IMR-90 (cell line): ENCODE measurements around the gene STEAP4. TPM values are rescaled to one million over a fixed set of nuclear protein-coding genes. Genes with fewer than 3 reads are reported as not detected.

Source experiments
- ATAC-seq: fragments of 200-7000 bp; cut with Tn5 transposase; 2 replicates; pipeline ENCODE4 v1.9.1; 2020; ENCODE audit warnings: low read depth, mild to moderate bottlenecking, moderate library complexity
- BruUV-seq: library from RNA; stranded (reverse); fragments of 400-500 nt; replicated peaks from 2 replicates; lab custom pipeline; 2021; lab: Mats Ljungman, UMichigan
- CTCF ChIA-PET: fragments of 300-600 bp; formaldehyde crosslinking; extraction: SDS; loops from one replicate; lab custom pipeline; 2021; ENCODE audit warnings: antibody characterized with exemption; lab: Yijun Ruan, JAX
- POLR2A ChIA-PET: fragments of 300-600 bp; sonication (Branson Sonifier 250); formaldehyde crosslinking; loops from one replicate; lab custom pipeline; 2022; ENCODE audit warnings: antibody characterized with exemption; ENCODE audit not compliant: unreplicated experiment; lab: Charles Lee
- DNase-seq: peaks from one replicate; pipeline ENCODE4 v3.0.0; 2013
- H2AFZ ChIP-seq: replicated peaks from 2 replicates; pipeline ENCODE3; 2013; ENCODE audit warnings: low read length, mild to moderate bottlenecking; ENCODE audit not compliant: poor library complexity
- H2AK5ac ChIP-seq: 2 replicates; pipeline ENCODE4 v1.6.1; 2013; ENCODE audit warnings: low read depth, low read length, inconsistent platforms
- H2AK9ac ChIP-seq: replicated peaks from 2 replicates; pipeline ENCODE3; 2013; ENCODE audit warnings: mild to moderate bottlenecking, low read depth, low read length, moderate library complexity; ENCODE audit not compliant: poor library complexity
- H2BK120ac ChIP-seq: 2 replicates; pipeline ENCODE4 v1.6.1; 2013; ENCODE audit warnings: low read depth, low read length, inconsistent platforms
- H2BK15ac ChIP-seq: 3 replicates; pipeline ENCODE4 v1.6.1; 2013; ENCODE audit warnings: low read depth, low read length, inconsistent platforms
- H2BK20ac ChIP-seq: 2 replicates; pipeline ENCODE4 v1.6.1; 2013; ENCODE audit warnings: low read depth, mild to moderate bottlenecking, inconsistent platforms, low read length, moderate library complexity
- H2BK5ac ChIP-seq: 2 replicates; pipeline ENCODE4 v1.6.1; 2013; ENCODE audit warnings: mild to moderate bottlenecking, low read depth, low read length, inconsistent platforms; ENCODE audit not compliant: poor library complexity, severe bottlenecking
- H3K14ac ChIP-seq: replicated peaks from 2 replicates; pipeline ENCODE4 v1.6.1; 2013; ENCODE audit warnings: low read depth, low read length, inconsistent platforms
- H3K18ac ChIP-seq: 2 replicates; pipeline ENCODE4 v1.6.1; 2013; ENCODE audit warnings: low read depth, low read length, control low read depth
- H3K23ac ChIP-seq: 2 replicates; pipeline ENCODE4 v1.6.1; 2013; ENCODE audit warnings: low read depth, low read length, inconsistent platforms
- H3K27ac ChIP-seq: 2 replicates; pipeline ENCODE4 v1.5.1; 2013; ENCODE audit warnings: mild to moderate bottlenecking, control low read depth, low read length; ENCODE audit not compliant: insufficient read depth
- H3K27me3 ChIP-seq: 2 replicates; pipeline ENCODE4 v1.6.1; 2013; ENCODE audit warnings: low read length; ENCODE audit not compliant: control insufficient read depth, insufficient read depth
- H3K36me3 ChIP-seq: 2 replicates; pipeline ENCODE4 v1.6.1; 2013; ENCODE audit warnings: low read length, mixed read lengths; ENCODE audit not compliant: control insufficient read depth, insufficient read depth
- H3K4ac ChIP-seq: 2 replicates; pipeline ENCODE4 v1.6.1; 2013; ENCODE audit warnings: low read depth, low read length, inconsistent platforms
- H3K4me1 ChIP-seq: 2 replicates; pipeline ENCODE4 v1.6.1; 2013; ENCODE audit warnings: low read length, mixed read lengths; ENCODE audit not compliant: control insufficient read depth, insufficient read depth
- H3K4me2 ChIP-seq: 2 replicates; pipeline ENCODE4 v1.6.1; 2013; ENCODE audit warnings: low read depth, mild to moderate bottlenecking, control low read depth, low read length, moderate library complexity
- H3K4me3 ChIP-seq: 2 replicates; pipeline ENCODE4 v1.5.1; 2013; ENCODE audit warnings: low read depth, mild to moderate bottlenecking, control low read depth, low read length, moderate library complexity; ENCODE audit not compliant: insufficient read depth
- H3K56ac ChIP-seq: 2 replicates; pipeline ENCODE4 v1.6.1; 2013; ENCODE audit warnings: low read length, inconsistent platforms; ENCODE audit not compliant: insufficient read depth; ENCODE audit errors: extremely low read depth
- H3K79me1 ChIP-seq, 2 experiments: 2 replicates each; pipeline ENCODE4 v1.6.1; 2013; ENCODE audit warnings: low read length in 2 of 2, inconsistent platforms in 1 of 2, low read depth in 1 of 2
- H3K9ac ChIP-seq: 2 replicates; pipeline ENCODE4 v1.6.1; 2013; ENCODE audit warnings: low read depth, low read length, control low read depth
- H3K9me1 ChIP-seq: 2 replicates; pipeline ENCODE4 v1.6.1; 2013; ENCODE audit warnings: low read length, inconsistent platforms; ENCODE audit not compliant: insufficient read depth
- H3K9me3 ChIP-seq: 2 replicates; pipeline ENCODE4 v1.6.1; 2013; ENCODE audit warnings: low read length; ENCODE audit not compliant: control insufficient read depth, insufficient read depth
- H4K20me1 ChIP-seq: 2 replicates; pipeline ENCODE4 v1.6.1; 2013; ENCODE audit warnings: low read length, inconsistent platforms; ENCODE audit not compliant: insufficient read depth
- H4K5ac ChIP-seq: 2 replicates; pipeline ENCODE4 v1.6.1; 2013; ENCODE audit warnings: mild to moderate bottlenecking, low read depth, low read length, control low read depth
- H4K8ac ChIP-seq, 2 experiments: 2 replicates each; pipeline ENCODE4 v1.6.1; 2013; ENCODE audit warnings: low read depth in 2 of 2, low read length in 2 of 2, control low read depth in 1 of 2, inconsistent platforms in 1 of 2
- H4K91ac ChIP-seq: 2 replicates; pipeline ENCODE4 v1.6.1; 2013; ENCODE audit warnings: low read depth, low read length, inconsistent platforms; ENCODE audit not compliant: insufficient read depth
- MXI1 ChIP-seq: IDR thresholded peaks from 2 replicates; pipeline ENCODE4 v1.6.1; 2012; ENCODE audit warnings: low read depth, mild to moderate bottlenecking, low read length, moderate library complexity, borderline replicate concordance
- NFE2L2 ChIP-seq: fragments of 150-350 bp; IDR thresholded peaks from 2 replicates; pipeline ENCODE4 v1.6.1; 2016; ENCODE audit warnings: low read depth, mild to moderate bottlenecking, low read length
- POLR2A ChIP-seq: IDR thresholded peaks from 2 replicates; pipeline ENCODE4 v1.6.1; 2012; ENCODE audit warnings: mild to moderate bottlenecking, low read depth, low read length
- RAD21 ChIP-seq: IDR thresholded peaks from 2 replicates; pipeline ENCODE4 v1.6.1; 2012; ENCODE audit warnings: low read length, improper control_type of control experiment
- USF2 ChIP-seq: fragments of 150-350 bp; IDR thresholded peaks from 2 replicates; pipeline ENCODE4 v1.6.1; 2017; ENCODE audit warnings: mild to moderate bottlenecking, antibody characterized with exemption, low read length, low read depth
- WGBS, 2 experiments: methylation state at CpG; one replicate each; pipeline versions ENCODE4 v1.1.5 to v1.1.7; 2013; ENCODE audit warnings: missing lambda C conversion rate in 2 of 2; ENCODE audit not compliant: insufficient read length in 1 of 2; ENCODE audit errors: extremely low coverage in 2 of 2; 5-methylcytosine and 5-hydroxymethylcytosine counted together
- dilution Hi-C: fragments of 300-500 bp; cut with HindIII; formaldehyde crosslinking; loops from one replicate; pipeline ENCODE4 v1.14.3; 2018; ENCODE audit warnings: low sequenced_read_pairs; ENCODE audit not compliant: unreplicated experiment
- in situ Hi-C: fragments of 300-500 bp; cut with MboI; formaldehyde crosslinking; loops from 3 replicates; pipeline ENCODE4 v1.14.3; 2019; ENCODE audit warnings: low sequenced_read_pairs, inconsistent platforms, mixed read lengths
- intact Hi-C: fragments of 100-400 bp; cut with micrococcal nuclease; formaldehyde crosslinking; loops from 2 replicates; pipeline ENCODE4 v1.10.0; 2022
- polyA plus RNA-seq, 3 experiments: library from polyadenylated mRNA; depleted of rRNA; stranded (reverse); fragments of >200 nt; gene quantifications; 2 replicates each; pipeline ENCODE4 v1.2.3, GENCODE V29; 2012; ENCODE audit warnings: low replicate concordance in 1 of 3
- total RNA-seq: library from RNA; depleted of rRNA; stranded (reverse); fragments of >200 nt; gene quantifications from 2 replicates; pipeline ENCODE4 v1.2.3, GENCODE V29; 2012
- TF ChIP-seq, protein P1 (sequence below): fragments of 150-350 bp; IDR thresholded peaks from 2 replicates; pipeline ENCODE4 v1.6.1; 2016; ENCODE audit warnings: low read depth, mild to moderate bottlenecking, low read length, moderate library complexity, borderline replicate concordance

Gene STEAP4
- total and polyA plus RNA-seq, 2 of the 4 experiments (the other 2 are of a cell fraction) = not detected

DNA sequence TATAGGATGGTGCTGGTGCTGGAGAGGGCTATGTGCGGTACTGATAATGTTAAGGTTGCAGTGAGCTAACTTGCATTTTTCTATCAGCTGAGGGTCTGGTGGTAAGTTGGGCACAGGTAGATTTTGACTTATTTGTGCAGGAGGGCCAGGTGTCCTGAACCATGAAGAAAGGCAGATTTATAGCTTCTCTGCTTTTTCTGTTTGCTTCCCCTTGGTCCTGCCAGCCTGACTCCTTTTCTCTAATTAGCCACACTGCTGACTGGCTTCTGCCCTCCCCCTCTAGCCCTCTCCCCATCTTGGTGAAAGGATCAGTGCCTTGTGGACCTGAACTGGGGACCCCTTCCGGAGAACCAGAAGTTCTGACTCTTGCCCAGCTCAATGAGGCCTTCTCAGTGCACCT, 40.8 kb upstream of the STEAP4 start:
- Histone ChIP-seq H2BK15ac (no peak overlapping the region), H4K5ac (no peak overlapping the region), H2AFZ (no peak overlapping the region), H2BK120ac (no peak overlapping the region), H4K20me1 (no peaks in the 10 kb centered on the region), H2BK20ac (no peak overlapping the region), H3K9me1 (no peaks in the 10 kb centered on the region), H3K4ac (no peak overlapping the region), H3K23ac (no peak overlapping the region), H3K9me3 (no peaks in the 10 kb centered on the region), H4K8ac (no peak overlapping the region), H3K18ac (no peak overlapping the region), H2AK5ac (no peak overlapping the region), H3K9ac (no peak overlapping the region), H3K27ac (no peak overlapping the region), H3K27me3 (no peaks in the 10 kb centered on the region), H4K91ac (no peak overlapping the region), H3K4me3 (no peak overlapping the region), H3K56ac (no peak overlapping the region), H2AK9ac (no peak overlapping the region), H3K36me3 (no peaks in the 10 kb centered on the region), H3K79me1 (no peaks in the 10 kb centered on the region), H2BK5ac (no peak overlapping the region), H3K4me2 (no peak overlapping the region), H3K4me1 (no peaks in the 10 kb centered on the region), H3K14ac (no peak overlapping the region)
- ATAC-seq (no peak), DNase-seq (no peak)
- dilution Hi-C loops = no loop called here
- TF ChIP-seq, protein P1, sequence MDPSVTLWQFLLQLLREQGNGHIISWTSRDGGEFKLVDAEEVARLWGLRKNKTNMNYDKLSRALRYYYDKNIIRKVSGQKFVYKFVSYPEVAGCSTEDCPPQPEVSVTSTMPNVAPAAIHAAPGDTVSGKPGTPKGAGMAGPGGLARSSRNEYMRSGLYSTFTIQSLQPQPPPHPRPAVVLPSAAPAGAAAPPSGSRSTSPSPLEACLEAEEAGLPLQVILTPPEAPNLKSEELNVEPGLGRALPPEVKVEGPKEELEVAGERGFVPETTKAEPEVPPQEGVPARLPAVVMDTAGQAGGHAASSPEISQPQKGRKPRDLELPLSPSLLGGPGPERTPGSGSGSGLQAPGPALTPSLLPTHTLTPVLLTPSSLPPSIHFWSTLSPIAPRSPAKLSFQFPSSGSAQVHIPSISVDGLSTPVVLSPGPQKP = no peak
- TF ChIP-seq MXI1 (no peak), RAD21 (no peak), NFE2L2 (no peak), USF2 (no peak), POLR2A (no peak)
- no TSS peak for BruUV-seq
- POLR2A ChIA-PET = no interaction called here
- in situ Hi-C loops = no loop called here
- intact Hi-C loops = no loop called here
- CTCF ChIA-PET = no interaction called here
- no CpG with 5 or more reads among the region's 2 CpGs for WGBS, 2 experiments
